Testis (tissue), 2 donors: Measurements from ENCODE around the gene CENPX.

Source experiments
- CTCF ChIP-seq, 3 experiments: fragments of 450-650 bp in 2 of 3; fragments of 200-600 bp in 1 of 3; sonication (generic) in 1 of 3; IDR thresholded peaks; one replicate each; pipeline ENCODE4 v1.5.1; 2016 to 2019; ENCODE audit warnings: antibody characterized with exemption in 3 of 3, mild to moderate bottlenecking in 2 of 3, moderate library complexity in 1 of 3
- POLR2A ChIP-seq: fragments of 450-650 bp; IDR thresholded peaks from one replicate; pipeline ENCODE4 v1.6.1; 2017; ENCODE audit warnings: antibody characterized with exemption, mild to moderate bottlenecking, moderate library complexity

GRCh38 chr17:82056729-82057621 lies 34.3 kb upstream of the CENPX start:
- TF ChIP-seq CTCF (IDR thresholded peaks at IDR 0.05): no peak
- no peak for TF ChIP-seq POLR2A
